OCI-LY7 (cell line): Measurements from ENCODE around the gene CRADD. TPM values are rescaled to one million over a fixed set of nuclear protein-coding genes. Genes with fewer than 3 reads are reported as not detected.
"Not testable (repeated sequence)": the region's sequence is repeated elsewhere in the genome, so short reads cannot be mapped to it uniquely, and the experiment has no call there.

Experiments
- BruUV-seq: library from RNA; stranded (reverse); fragments of 400-500 nt; replicated peaks from 2 replicates; lab custom pipeline; 2021; lab: Mats Ljungman, UMichigan
- CTCF ChIA-PET: fragments of 300-600 bp; sonication (Branson Sonifier 250); formaldehyde crosslinking; loops from one replicate; lab custom pipeline; 2022; ENCODE audit warnings: antibody characterized with exemption; ENCODE audit not compliant: unreplicated experiment; lab: Charles Lee
- POLR2A ChIA-PET: fragments of 300-600 bp; sonication (Branson Sonifier 250); formaldehyde crosslinking; loops from one replicate; lab custom pipeline; 2022; ENCODE audit warnings: antibody characterized with exemption; lab: Charles Lee
- DNase-seq: peaks from one replicate; pipeline ENCODE4 v3.0.0-alpha.2; 2015; ENCODE audit warnings: low spot score
- H2AFZ ChIP-seq: fragments of 200-600 bp; sonication (generic), shearing (Covaris generic); 2 replicates; pipeline ENCODE4 v1.6.1; 2014; ENCODE audit warnings: mild to moderate bottlenecking, antibody characterized with exemption, low read length, moderate library complexity
- H3K27ac ChIP-seq: fragments of 200-600 bp; sonication (generic); 2 replicates; pipeline ENCODE4 v1.5.1; 2014; ENCODE audit warnings: mixed run types, low read depth, mild to moderate bottlenecking, moderate library complexity, low read length, inconsistent platforms; ENCODE audit not compliant: poor library complexity, severe bottlenecking
- H3K36me3 ChIP-seq: fragments of 200-600 bp; sonication (generic); 2 replicates; pipeline ENCODE4 v1.6.1; 2014; ENCODE audit warnings: mild to moderate bottlenecking, antibody characterized with exemption, low read length, moderate library complexity, mixed read lengths; ENCODE audit not compliant: insufficient read depth
- H3K4me1 ChIP-seq: fragments of 200-600 bp; sonication (generic); 2 replicates; pipeline ENCODE4 v1.5.1; 2014; ENCODE audit warnings: mild to moderate bottlenecking, low read length; ENCODE audit not compliant: insufficient read depth, poor library complexity, severe bottlenecking
- H3K4me2 ChIP-seq: fragments of 200-600 bp; sonication (generic); 2 replicates; pipeline ENCODE4 v1.6.1; 2014; ENCODE audit warnings: mild to moderate bottlenecking, low read length
- H3K4me3 ChIP-seq: fragments of 200-600 bp; sonication (generic); 2 replicates; pipeline ENCODE4 v1.5.1; 2014; ENCODE audit warnings: mild to moderate bottlenecking, low read depth, low read length; ENCODE audit not compliant: poor library complexity, severe bottlenecking
- H3K79me2 ChIP-seq: fragments of 200-600 bp; sonication (generic); 2 replicates; pipeline ENCODE4 v1.6.1; 2016; ENCODE audit warnings: low read depth, mild to moderate bottlenecking, low read length, moderate library complexity, mixed read lengths; ENCODE audit not compliant: insufficient read depth
- H3K9me2 ChIP-seq: fragments of 200-600 bp; sonication (generic); 2 replicates; pipeline ENCODE4 v1.6.1; 2016; ENCODE audit warnings: mild to moderate bottlenecking, low read length, mixed read lengths; ENCODE audit not compliant: insufficient read depth
- H3K9me3 ChIP-seq: fragments of 200-600 bp; sonication (generic); 2 replicates; pipeline ENCODE4 v1.6.1; 2014; ENCODE audit warnings: mild to moderate bottlenecking, mixed run types, low read length, mixed read lengths
- H4K20me1 ChIP-seq: fragments of 200-600 bp; sonication (generic); 2 replicates; pipeline ENCODE4 v1.6.1; 2014; ENCODE audit warnings: mild to moderate bottlenecking, antibody characterized with exemption, low read length, moderate library complexity, mixed read lengths; ENCODE audit not compliant: insufficient read depth
- CTCF ChIP-seq: fragments of 200-600 bp; sonication (generic); conservative IDR thresholded peaks from 2 replicates; pipeline ENCODE4 v1.5.1; 2014; ENCODE audit warnings: mild to moderate bottlenecking, antibody characterized with exemption, low read length, moderate library complexity, mixed read lengths
- EZH2phosphoT487 ChIP-seq: fragments of 200-600 bp; sonication (generic); IDR thresholded peaks from 2 replicates; pipeline ENCODE4 v1.6.1; 2018; ENCODE audit warnings: low read depth, borderline replicate concordance, mild to moderate bottlenecking, mixed run types, antibody characterized with exemption, low read length, moderate library complexity, mixed read lengths
- intact Hi-C: fragments of 100-400 bp; cut with micrococcal nuclease; formaldehyde crosslinking; loops from one replicate; pipeline ENCODE4 v1.10.0; 2022; ENCODE audit not compliant: unreplicated experiment
- total RNA-seq, 2 experiments: library from RNA; depleted of rRNA in 1 of 2; stranded (reverse); fragments of >200 nt in 1 of 2; shearing (Covaris generic) in 1 of 2; gene quantifications; 2 replicates each; pipeline ENCODE4 v1.2.3, GENCODE V29; 2014 to 2022

The CRADD gene
- total RNA-seq, 2 experiments from 2014 or later, result 10.5 to 16.8 TPM

DNA sequence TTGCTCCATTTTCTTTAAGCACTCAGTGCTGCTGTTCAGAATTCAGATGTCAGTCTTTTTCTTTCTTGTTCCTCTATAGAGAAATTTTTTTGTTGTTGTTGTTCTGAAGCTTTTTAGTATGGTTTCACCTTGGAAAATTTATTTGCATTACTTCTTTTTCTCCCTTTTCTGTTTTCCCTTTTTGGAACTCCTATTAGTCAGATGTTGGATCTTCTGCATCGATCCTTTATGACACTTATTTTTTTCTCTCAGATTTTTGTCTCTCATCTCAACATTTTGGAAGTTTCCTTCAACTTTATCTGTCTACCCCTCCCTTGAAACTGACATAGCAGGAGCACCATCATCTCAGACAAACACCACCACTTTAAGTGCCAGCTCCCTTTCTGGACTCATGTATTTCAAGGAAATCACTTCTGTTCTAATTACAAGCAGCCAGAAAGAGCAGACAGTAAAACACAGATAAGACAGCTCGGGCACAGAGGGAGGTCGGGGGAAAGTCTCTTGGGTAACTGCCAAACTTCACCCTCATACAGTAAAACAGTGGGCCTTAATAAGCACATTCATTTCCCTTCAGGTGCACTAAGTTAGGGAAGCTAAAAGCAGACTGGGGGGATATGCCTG lies 248.5 kb downstream of the CRADD start:
- CTCF ChIA-PET, result no interaction called here
- POLR2A ChIA-PET, result interaction anchor here (0.7 kb wide), 1 partner anchor 306 kb away, joined by 3 read pairs; no protein-coding TSS in a partner anchor
- intact Hi-C loops, result no loop called here

DNA sequence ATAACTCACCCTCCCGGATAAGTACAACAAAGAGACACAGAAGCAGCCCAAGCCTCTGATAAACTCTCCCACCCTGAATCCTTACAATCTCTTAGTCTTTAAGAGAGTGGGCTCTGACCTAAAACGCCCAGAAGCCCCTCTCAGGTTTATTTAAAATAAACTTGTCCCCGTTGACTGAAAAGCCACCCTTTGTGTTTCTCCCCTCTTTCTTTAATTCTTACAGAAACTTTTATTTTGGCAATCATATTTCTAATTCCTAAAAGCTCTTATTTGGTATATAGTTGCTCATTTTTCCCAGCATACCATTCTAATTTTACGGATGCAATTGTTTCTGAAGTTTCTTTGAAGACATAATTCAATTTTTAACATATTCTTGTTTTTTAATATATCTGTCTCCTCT lies 249.1 kb downstream of the CRADD start:
- CTCF ChIA-PET, result no interaction called here
- intact Hi-C loops, result no loop called here
- POLR2A ChIA-PET, result no interaction called here
- no peaks in the 10 kb centered on the region for H3K9me2 ChIP-seq
- no peak overlapping the region for H3K4me3 ChIP-seq
- H2AFZ ChIP-seq, result no peak overlapping the region
- H3K79me2 ChIP-seq, result no peaks in the 10 kb centered on the region
- no peak overlapping the region for H3K27ac ChIP-seq
- H3K4me2 ChIP-seq, result no peak overlapping the region
- DNase-seq, result no peak
- H4K20me1 ChIP-seq, result no peaks in the 10 kb centered on the region
- H3K36me3 ChIP-seq, result no peaks in the 10 kb centered on the region
- H3K9me3 ChIP-seq, result no peaks in the 10 kb centered on the region
- H3K4me1 ChIP-seq, result no peaks in the 10 kb centered on the region
- no peak for TF ChIP-seq CTCF
- TF ChIP-seq EZH2phosphoT487, result no peak
- BruUV-seq, result no TSS peak

More for the DNA sequence above, 248.5 kb downstream of the CRADD start:
- H3K9me2 ChIP-seq, result no peaks in the 10 kb centered on the region
- no peaks in the 10 kb centered on the region for H3K79me2 ChIP-seq
- no peak overlapping the region for H2AFZ ChIP-seq
- no peak overlapping the region for H3K4me2 ChIP-seq
- no peaks in the 10 kb centered on the region for H3K4me1 ChIP-seq
- no peak for DNase-seq
- no peak for TF ChIP-seq CTCF
- TF ChIP-seq EZH2phosphoT487, result no peak
- H4K20me1 ChIP-seq, result no peaks in the 10 kb centered on the region
- no peaks in the 10 kb centered on the region for H3K9me3 ChIP-seq
- no peaks in the 10 kb centered on the region for H3K36me3 ChIP-seq
- no peak overlapping the region for H3K4me3 ChIP-seq
- BruUV-seq, result no TSS peak
- no peak overlapping the region for H3K27ac ChIP-seq

DNA sequence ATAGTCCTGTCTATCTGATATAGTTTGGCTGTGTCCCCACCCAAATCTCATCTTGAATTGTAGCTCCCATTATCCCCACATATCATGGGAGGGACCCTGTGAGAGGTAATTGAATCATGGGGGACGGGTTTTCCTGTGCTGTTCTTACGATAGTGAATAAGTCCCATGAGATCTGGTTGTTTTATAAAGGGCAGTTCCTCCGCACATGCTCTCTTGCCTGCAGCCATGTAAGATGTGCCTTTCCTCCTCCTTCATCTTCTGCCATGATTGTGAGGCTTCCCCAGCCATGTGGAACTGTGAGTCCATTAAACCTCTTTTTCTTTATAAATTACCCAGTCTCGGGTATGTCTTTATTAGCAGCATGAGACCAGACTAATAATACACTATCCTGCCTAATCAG lies 251.9 kb downstream of the CRADD start:
- CTCF ChIA-PET, H3K4me2 ChIP-seq, POLR2A ChIA-PET, H4K20me1 ChIP-seq, H3K36me3 ChIP-seq, H3K4me3 ChIP-seq, H2AFZ ChIP-seq, DNase-seq, H3K4me1 ChIP-seq, intact Hi-C loops, H3K27ac ChIP-seq, H3K9me2 ChIP-seq, BruUV-seq, H3K79me2 ChIP-seq, H3K9me3 ChIP-seq: not testable (repeated sequence)
